Measurements from ENCODE around the gene KCNH8.

- no peak for TF ChIP-seq CTCF (IDR thresholded peaks at IDR 0.05)
- TF ChIP-seq EZH2 (IDR thresholded peaks at IDR 0.05), result no peak
Observed at GRCh38 chr3:19159966-19160635, 11.8 kb downstream of the KCNH8 start.
